ENCODE measurements around the gene ARHGAP19.
A peak's percentile ranks its signal among the peaks of the same experiment; 100 is the strongest.
"Not testable (repeated sequence)": the region's sequence is repeated elsewhere in the genome, so short reads cannot be mapped to it uniquely, and the experiment has no call there.

The ARHGAP19 gene

DNA sequence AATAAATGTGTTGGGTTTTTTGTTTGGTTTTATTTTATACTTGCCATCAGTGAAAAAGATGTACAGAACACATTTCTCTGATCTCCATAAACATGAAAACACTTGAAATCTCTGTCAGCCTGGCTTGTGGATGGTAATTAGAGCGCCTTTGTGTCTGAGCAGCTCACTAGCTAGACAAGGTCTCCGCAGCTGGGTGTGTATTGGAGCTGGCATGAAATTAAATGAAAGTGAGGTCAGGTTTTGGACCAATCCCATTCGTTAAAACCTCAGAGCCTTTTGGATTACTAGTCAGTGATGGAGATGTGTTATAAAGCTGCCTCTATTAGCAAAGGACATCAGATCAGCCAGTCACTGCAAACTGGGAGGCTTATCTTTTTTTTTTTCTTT, 29.4 kb upstream of the ARHGAP19 start:
- no peak for DNase-seq (ENCODE audit: low read depth in 2 of 2)

DNA sequence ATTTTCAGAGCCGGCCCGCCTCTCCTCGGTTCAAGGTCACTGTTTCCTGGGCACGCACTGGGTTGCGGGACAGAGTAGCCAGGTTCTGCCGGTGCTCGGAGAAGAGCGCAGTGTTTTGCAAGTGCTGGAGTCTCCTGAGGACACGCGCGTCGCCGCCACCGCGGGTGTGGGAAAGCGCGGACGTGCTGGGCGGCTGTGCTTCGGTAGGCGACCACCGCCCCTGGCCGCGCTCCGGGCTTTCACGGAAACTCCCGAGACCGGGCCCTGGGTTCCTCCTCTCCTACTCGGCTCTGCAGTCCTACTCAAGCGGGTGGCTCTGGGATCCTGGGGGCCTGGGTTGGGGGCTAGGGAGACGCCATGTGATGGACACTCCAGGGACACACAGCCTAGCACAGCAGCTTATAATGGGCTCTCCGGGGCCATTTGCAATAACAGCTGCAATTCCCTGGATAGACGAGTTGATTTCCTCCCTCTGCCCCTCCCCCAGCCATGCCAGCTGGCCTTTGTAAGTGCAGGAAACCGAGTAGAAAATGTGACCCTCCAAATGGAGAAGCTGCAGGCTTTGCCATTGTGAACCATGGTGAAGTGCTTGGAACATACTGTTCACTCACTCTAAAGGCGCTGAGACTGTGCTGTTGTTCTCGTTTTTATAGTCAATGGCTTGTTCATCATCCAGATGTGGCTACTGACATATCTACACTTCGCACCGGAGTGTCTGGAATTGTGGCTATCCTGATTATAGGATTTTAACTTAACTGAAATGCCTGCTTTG, 28.8 kb upstream of the ARHGAP19 start:
- no peak for DNase-seq (ENCODE audit: low read depth in 2 of 2)

DNA sequence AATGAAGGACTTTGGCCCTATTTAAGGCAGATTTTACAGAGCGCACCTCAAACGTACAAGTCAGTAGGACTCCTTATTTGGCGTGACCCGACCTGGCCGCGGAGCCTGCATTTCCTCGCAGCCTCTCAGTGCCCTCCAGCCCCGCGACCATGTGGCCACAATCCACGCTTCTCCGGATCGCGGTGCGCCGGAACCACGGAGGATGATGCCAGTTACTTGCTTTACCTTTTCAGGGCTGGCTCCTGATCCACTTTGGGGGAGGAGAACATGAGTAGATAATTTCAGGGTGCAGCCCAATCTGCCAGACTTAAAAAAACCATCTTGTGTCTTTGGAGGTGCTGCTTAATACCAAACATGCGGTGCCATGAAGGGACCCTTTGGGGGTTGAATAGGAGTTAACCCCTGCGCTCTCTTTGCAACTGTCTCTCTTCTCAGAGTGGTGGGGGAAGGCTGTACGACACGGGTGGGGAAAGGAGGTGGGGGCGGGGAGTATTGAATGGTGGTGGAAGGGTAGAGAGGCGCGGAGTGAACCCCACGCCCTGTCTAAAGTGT, 28.1 kb upstream of the ARHGAP19 start:
- DNase-seq (ENCODE audit: low read depth in 2 of 2) = no peak

- peak in 1 of 2 donors; percentile 48 for DNase-seq (ENCODE audit: low read depth in 2 of 2)
These were observed 27.4 kb upstream of the ARHGAP19 start for GRCh38 chr10:97319671-97320479.

- peak; percentile 83 to 85 for DNase-seq (ENCODE audit: low read depth in 2 of 2)
These were observed 26.6 kb upstream of the ARHGAP19 start, which contains the start of gene FRAT1 for GRCh38 chr10:97318772-97319651. Gene FRAT1 (plus strand): TSS chr10:97319271. CDS start chr10:97319454, 183 bp downstream.

DNA sequence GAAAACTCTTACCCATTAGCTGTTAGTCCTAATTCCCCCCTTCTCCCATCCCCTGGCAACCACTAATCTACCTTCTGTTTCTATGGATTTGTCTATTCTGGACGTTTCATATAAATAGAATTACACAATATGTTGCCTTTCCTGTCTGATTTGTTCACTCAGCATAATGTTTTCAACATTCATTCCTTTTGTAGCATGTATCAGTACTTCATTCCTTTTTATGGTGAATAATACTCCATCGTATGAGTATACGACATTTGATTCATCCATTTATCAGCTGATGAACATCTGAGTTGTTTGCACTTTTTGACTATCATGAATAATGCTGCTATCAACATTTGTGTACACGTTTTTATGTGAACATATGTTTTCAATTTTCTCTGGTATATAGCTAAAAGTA, 22.2 kb upstream of the ARHGAP19 start:
- DNase-seq (ENCODE audit: low read depth in 2 of 2) = no peak

- no peak for DNase-seq (ENCODE audit: low read depth in 2 of 2)
These were observed 20.5 kb upstream of the ARHGAP19 start for GRCh38 chr10:97312897-97313296.

DNA sequence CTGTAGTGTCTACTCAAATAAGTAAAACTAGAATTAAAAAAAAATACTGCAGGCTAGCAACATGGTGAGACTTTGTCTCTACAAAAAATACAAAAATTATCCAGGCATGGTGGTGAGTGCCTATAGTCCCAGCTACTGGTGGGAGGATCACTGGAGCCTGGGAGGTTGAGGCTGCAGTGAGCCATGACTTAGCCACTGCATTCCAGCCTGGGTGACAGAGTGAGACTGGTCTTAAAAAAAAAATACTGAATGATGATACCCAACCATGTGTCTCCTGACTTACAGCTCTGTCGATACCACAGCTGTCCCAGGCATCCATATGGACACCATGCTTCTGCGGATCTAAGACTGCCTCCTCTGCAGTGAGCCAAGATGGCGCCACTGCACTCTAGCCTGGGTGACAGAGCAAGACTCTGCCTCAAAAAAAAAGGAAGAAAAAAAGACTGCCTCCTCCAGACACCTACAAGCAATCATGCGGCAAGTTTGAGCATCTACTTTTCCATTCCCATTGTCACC, 18.7 kb upstream of the ARHGAP19 start:
- DNase-seq (ENCODE audit: low read depth in 2 of 2) = no peak

GRCh38 chr10:97307866-97308780, 15.7 kb upstream of the ARHGAP19 start:
- DNase-seq (ENCODE audit: low read depth in 2 of 2) = no peak

GRCh38 chr10:97307441-97307840, 15.0 kb upstream of the ARHGAP19 start:
- DNase-seq (ENCODE audit: low read depth in 2 of 2) = no peak

GRCh38 chr10:97302088-97302791, 9.8 kb upstream of the ARHGAP19 start:
- DNase-seq (ENCODE audit: low read depth in 2 of 2) = no peak

GRCh38 chr10:97300980-97301379, 8.5 kb upstream of the ARHGAP19 start:
- DNase-seq (ENCODE audit: low read depth in 2 of 2) = no peak

DNA sequence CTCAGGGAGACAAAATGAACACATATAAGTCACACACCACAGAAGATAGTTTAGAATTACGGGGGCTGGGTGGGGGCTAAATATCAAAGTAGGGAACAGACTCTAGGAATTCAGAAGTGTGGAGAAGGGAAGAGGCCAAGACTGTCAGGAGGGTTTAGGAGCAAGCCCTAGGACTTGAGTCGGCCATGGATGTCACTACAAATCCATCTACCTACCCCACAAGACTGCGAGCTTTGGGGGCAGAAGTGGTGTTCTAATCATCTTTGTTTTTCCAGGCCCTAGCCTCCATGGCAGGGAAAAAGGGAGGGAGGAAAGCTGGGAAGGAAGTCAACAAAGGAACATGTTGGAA, 5.8 kb upstream of the ARHGAP19 start:
- DNase-seq (ENCODE audit: low read depth in 2 of 2) = no peak

- DNase-seq (ENCODE audit: low read depth in 2 of 2) = no peak
These were observed 5.3 kb upstream of the ARHGAP19 start for GRCh38 chr10:97297556-97298222.

GRCh38 chr10:97292862-97293198, 393 bp upstream of the ARHGAP19 start:
- no peak for DNase-seq (ENCODE audit: low read depth in 2 of 2)

- no peak for DNase-seq (ENCODE audit: low read depth in 2 of 2)
These were observed 910 bp downstream of the ARHGAP19 start for GRCh38 chr10:97291357-97292096.

- DNase-seq (ENCODE audit: low read depth in 2 of 2) = not testable (repeated sequence)
These were observed 1.7 kb downstream of the ARHGAP19 start for GRCh38 chr10:97290576-97291356.

DNA sequence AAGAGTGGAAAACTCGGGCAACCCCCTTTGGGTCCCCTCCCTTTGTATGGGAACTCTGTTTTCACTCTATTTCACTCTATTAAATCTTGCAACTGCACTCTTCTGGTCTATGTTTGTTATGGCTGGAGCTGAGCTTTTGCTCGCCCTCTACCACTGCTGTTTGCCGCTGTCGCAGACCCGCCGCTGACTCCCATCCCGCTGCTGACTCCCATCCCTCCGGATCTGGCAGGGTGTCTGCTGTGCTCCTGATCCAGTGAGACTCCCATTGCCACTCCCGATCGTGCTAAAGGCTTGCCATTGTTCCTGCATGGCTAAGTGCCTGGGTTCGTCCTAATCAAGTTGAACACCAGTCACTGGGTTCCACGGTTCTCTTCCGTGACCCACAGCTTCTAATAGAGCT, 2.4 kb downstream of the ARHGAP19 start:
- not testable (repeated sequence) for DNase-seq (ENCODE audit: low read depth in 2 of 2)

All from stimulated activated CD4-positive, alpha-beta T cell treated with anti-CD3 and anti-CD28 coated beads, Interleukin-1b, Interleukin-23, amount 100 ng/mL, for 4 hours (primary cell).